ENCODE measurements around the gene PRR22.
"Not testable (repeated sequence)": the region's sequence is repeated elsewhere in the genome, so short reads cannot be mapped to it uniquely, and the experiment has no call there.

The PRR22 gene

GRCh38 chr19:5743630-5744029 lies 40.9 kb downstream of the PRR22 start:
- DNase-seq, result no peak

- no peak for DNase-seq
These were observed 42.5 kb downstream of the PRR22 start for GRCh38 chr19:5742051-5742450.

GRCh38 chr19:5738423-5738822 lies 46.1 kb downstream of the PRR22 start:
- DNase-seq, result no peak

- DNase-seq, result not testable (repeated sequence)
These were observed 51.4 kb downstream of the PRR22 start for GRCh38 chr19:5733172-5733571.
